Pancreas (tissue), 10 donors: Measurements from ENCODE around the gene ASCL4. TPM values are rescaled to one million over a fixed set of nuclear protein-coding genes. Genes with fewer than 3 reads are reported as not detected.

Experiments
- ATAC-seq, 4 donors: fragments of 200-7000 bp; cut with Tn5 transposase; one replicate each; pipeline versions ENCODE4 v1.8.0 to v1.9.1; 2020; ENCODE audit warnings: mild to moderate bottlenecking in 4 of 4, moderate library complexity in 4 of 4
- DNase-seq, 6 donors: peaks; one replicate each; pipeline ENCODE4 v3.0.0-alpha.2; 2020
- FAIRE-seq: peaks from 2 replicates; lab custom pipeline; 2012; peaks lifted over from hg19 to GRCh38; lab: Jason Lieb, UNC
- H3K27ac ChIP-seq, 4 donors: fragments of 200-600 bp; sonication (generic); 1 replicate in 3 of 4; 2 replicates in 1 of 4; pipeline versions ENCODE4 v1.5.0 to v1.8.0; 2020
- H3K27me3 ChIP-seq, 4 donors: fragments of 200-600 bp; one replicate each; pipeline ENCODE4 v1.8.0; 2021
- H3K36me3 ChIP-seq, 3 donors: fragments of 200-600 bp; sonication (generic) in 1 of 3; one replicate each; pipeline versions ENCODE4 v1.5.0 to v1.8.0; 2020 to 2021
- H3K4me1 ChIP-seq, 3 donors: fragments of 200-600 bp; one replicate each; pipeline ENCODE4 v1.8.0; 2021
- H3K4me3 ChIP-seq, 4 donors: fragments of 200-600 bp; sonication (generic) in 2 of 4; one replicate each; pipeline versions ENCODE4 v1.5.0 to v1.8.0; 2020 to 2021
- H3K9me3 ChIP-seq, 4 donors: fragments of 200-600 bp; one replicate each; pipeline ENCODE4 v1.8.0; 2021
- WGBS, 2 donors: extraction: QIAGEN DNeasy Blood & Tissue Kit; methylation state at CpG; one replicate each; pipeline ENCODE4 v1.1.7; 2013; 5-methylcytosine and 5-hydroxymethylcytosine counted together
- intact Hi-C, 3 donors: fragments of 100-400 bp; cut with DNase I; formaldehyde crosslinking; loops; one replicate each; pipeline versions ENCODE4 v1.11.1 to v1.14.2; 2022
- polyA plus RNA-seq, 2 donors: library from polyadenylated mRNA; stranded (reverse); fragments of 200-250 nt; gene quantifications; one replicate each; pipeline ENCODE4 v1.2.3, GENCODE V29; 2013
- total RNA-seq, 6 donors: library from RNA; stranded (reverse); fragmentation: NEBNext Ultra II Directional in 4 of 6; extraction: Animal tissue kit (Norgen Biotek cat#: 25700) in 4 of 6; gene quantifications; one replicate each; pipeline versions ENCODE4 v1.2.1 to v1.2.4, GENCODE V29; 2021 to 2023
- TF ChIP-seq, protein P1 (sequence below), 4 donors: fragments of 200-600 bp; sonication (generic) in 3 of 4; IDR thresholded peaks; one replicate each; pipeline versions ENCODE4 v1.5.0 to v1.8.0; 2021; ENCODE audit warnings: antibody characterized with exemption in 4 of 4
- donor health status: healthy with polysubstance abuse.
- donor health status: DM: no; HTN: no; CAD: no; lungs with moderate emphysema.
- donor health status: DM: no; HTN: no; CAD: no.
- donor health status: control.
- donor health status: control.
- donor health status: Bipolar disorder and iron deficiency.
- donor health status: DM: yes; HTN: yes; CAD: no.
- donor health status: DM: no; HTN: no; CAD: no.
- donor health status: DM: no; HTN: no; CAD: no.
- donor health status: DM: yes; HTN: yes; CAD: no.

ASCL4 gene
- total and polyA plus RNA-seq, 8 donors, result 0.02 TPM; not detected in 7

DNA sequence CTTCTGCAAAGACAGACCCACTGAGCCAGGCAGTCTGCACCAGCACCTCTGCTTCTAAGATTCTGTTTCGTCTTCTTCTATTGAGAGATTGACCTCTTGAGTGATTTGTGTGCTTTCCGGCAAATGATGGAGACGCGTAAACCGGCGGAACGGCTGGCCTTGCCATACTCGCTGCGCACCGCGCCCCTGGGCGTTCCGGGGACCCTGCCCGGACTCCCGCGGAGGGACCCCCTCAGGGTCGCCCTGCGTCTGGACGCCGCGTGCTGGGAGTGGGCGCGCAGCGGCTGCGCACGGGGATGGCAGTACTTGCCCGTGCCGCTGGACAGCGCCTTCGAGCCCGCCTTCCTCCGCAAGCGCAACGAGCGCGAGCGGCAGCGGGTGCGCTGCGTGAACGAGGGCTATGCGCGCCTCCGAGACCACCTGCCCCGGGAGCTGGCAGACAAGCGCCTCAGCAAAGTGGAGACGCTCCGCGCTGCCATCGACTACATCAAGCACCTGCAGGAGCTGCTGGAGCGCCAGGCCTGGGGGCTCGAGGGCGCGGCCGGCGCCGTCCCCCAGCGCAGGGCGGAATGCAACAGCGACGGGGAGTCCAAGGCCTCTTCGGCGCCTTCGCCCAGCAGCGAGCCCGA is 703 bp downstream of the ASCL4 start:
- FAIRE-seq (no peak), ATAC-seq (peak in 3 of 4 donors; percentile 24 to 55 (median 34)), DNase-seq (peak in 2 of 6 donors; percentile 53 to 58)
- H3K9me3 ChIP-seq, result no peaks in the 10 kb centered on the region
- no peaks in the 10 kb centered on the region for H3K36me3 ChIP-seq
- 2% methylated on average over 54 to 66 of the region's 66 CpGs for WGBS, 2 donors
- intact Hi-C loops, result no loop called here
- H3K4me1 ChIP-seq, result no peaks in the 10 kb centered on the region
- H3K27ac ChIP-seq, result no peak overlapping the region
- TF ChIP-seq, protein P1, sequence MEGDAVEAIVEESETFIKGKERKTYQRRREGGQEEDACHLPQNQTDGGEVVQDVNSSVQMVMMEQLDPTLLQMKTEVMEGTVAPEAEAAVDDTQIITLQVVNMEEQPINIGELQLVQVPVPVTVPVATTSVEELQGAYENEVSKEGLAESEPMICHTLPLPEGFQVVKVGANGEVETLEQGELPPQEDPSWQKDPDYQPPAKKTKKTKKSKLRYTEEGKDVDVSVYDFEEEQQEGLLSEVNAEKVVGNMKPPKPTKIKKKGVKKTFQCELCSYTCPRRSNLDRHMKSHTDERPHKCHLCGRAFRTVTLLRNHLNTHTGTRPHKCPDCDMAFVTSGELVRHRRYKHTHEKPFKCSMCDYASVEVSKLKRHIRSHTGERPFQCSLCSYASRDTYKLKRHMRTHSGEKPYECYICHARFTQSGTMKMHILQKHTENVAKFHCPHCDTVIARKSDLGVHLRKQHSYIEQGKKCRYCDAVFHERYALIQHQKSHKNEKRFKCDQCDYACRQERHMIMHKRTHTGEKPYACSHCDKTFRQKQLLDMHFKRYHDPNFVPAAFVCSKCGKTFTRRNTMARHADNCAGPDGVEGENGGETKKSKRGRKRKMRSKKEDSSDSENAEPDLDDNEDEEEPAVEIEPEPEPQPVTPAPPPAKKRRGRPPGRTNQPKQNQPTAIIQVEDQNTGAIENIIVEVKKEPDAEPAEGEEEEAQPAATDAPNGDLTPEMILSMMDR (IDR thresholded peaks at IDR 0.05), result no peak
- peak overlapping the region in 1 of 4 donors; percentile 20 for H3K4me3 ChIP-seq
- peaks cover 0 to 28% (median 5%) of the 10 kb centered on the region in 4 donors for H3K27me3 ChIP-seq

GRCh38 chr12:107776171-107776570 is 1.7 kb downstream of the ASCL4 start:
- TF ChIP-seq, protein P1 (IDR thresholded peaks at IDR 0.05), result no peak
- Histone ChIP-seq H3K4me3 (no peak overlapping the region), H3K27me3 (peaks cover 0 to 28% (median 5%) of the 10 kb centered on the region in 4 donors), H3K36me3 (no peaks in the 10 kb centered on the region), H3K4me1 (no peaks in the 10 kb centered on the region), H3K9me3 (no peaks in the 10 kb centered on the region), H3K27ac (no peak overlapping the region)
- FAIRE-seq (no peak), ATAC-seq (no peak), DNase-seq (no peak)
- intact Hi-C loops, result no loop called here
- 12 to 24% methylated on average over 6 of the region's 6 CpGs for WGBS, 2 donors

GRCh38 chr12:107778383-107779025 is 4.0 kb downstream of the ASCL4 start:
- 58 to 69% methylated on average over 11 of the region's 11 CpGs for WGBS, 2 donors
- H3K27me3 ChIP-seq, result peaks cover 0 to 25% (median 1%) of the 10 kb centered on the region in 4 donors
- no peak overlapping the region for H3K27ac ChIP-seq
- H3K4me3 ChIP-seq, result no peak overlapping the region
- TF ChIP-seq, protein P1 (IDR thresholded peaks at IDR 0.05), result no peak
- ATAC-seq, result peak in 2 of 4 donors; percentile 61 to 70
- no peaks in the 10 kb centered on the region for H3K9me3 ChIP-seq
- H3K4me1 ChIP-seq, result no peaks in the 10 kb centered on the region
- H3K36me3 ChIP-seq, result no peaks in the 10 kb centered on the region
- FAIRE-seq, result no peak
- intact Hi-C loops, result no loop called here
- DNase-seq, result no peak

DNA sequence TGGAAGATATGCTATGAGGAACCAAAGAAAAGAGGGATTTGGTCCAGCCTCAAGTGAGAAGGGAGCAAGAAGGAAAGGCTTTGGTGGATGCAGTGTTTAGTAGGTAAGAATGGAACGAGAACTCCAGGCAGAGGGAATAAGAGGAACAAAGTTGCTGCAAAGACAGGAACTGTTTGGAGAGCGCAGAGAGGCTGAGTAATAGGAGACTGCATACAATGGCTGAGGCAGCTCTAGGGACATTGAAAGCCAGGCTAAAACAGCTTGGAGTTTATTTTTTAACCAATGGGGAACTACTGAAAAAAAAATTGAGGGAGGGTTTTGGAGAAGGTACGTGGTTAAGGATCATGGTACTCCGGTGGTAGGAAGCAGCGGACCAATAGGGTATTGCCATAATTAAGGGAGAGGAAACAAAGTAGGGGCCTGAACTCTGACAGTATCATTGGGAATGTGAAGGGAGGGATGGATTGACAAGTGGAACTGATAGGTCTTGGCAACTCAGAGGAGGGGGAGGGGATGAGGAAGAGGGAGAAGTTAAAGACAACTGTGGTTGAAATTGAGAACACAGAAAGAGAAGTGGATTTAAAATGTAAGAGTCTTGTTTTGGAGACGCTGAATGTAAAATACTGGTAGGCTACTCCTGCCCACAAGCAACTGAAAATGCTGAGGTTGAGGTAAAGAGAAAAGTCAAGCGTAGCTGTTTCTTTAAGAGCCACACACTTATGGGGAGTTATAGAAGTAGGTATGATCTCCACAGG is 4.8 kb downstream of the ASCL4 start:
- no peak overlapping the region for H3K4me3 ChIP-seq
- H3K9me3 ChIP-seq, result no peaks in the 10 kb centered on the region
- peak in 2 of 4 donors; percentile 52 to 69 for ATAC-seq
- DNase-seq, result no peak
- no peak overlapping the region for H3K27ac ChIP-seq
- no peaks in the 10 kb centered on the region for H3K4me1 ChIP-seq
- peaks cover 0 to 21% (median 0%) of the 10 kb centered on the region in 4 donors for H3K27me3 ChIP-seq
- no peak for FAIRE-seq
- intact Hi-C loops, result no loop called here
- 57 to 59% methylated on average over 7 of the region's 7 CpGs for WGBS, 2 donors
- H3K36me3 ChIP-seq, result no peaks in the 10 kb centered on the region
- TF ChIP-seq, protein P1 (IDR thresholded peaks at IDR 0.05), result no peak
